Lung (tissue), 12 donors: ENCODE data around the gene FGF14. TPM values are rescaled to one million over a fixed set of nuclear protein-coding genes. Genes with fewer than 3 reads are reported as not detected.

Source experiments
- ATAC-seq: fragments of 200-7000 bp; cut with Tn5 transposase; one replicate; pipeline ENCODE4 v1.9.1; 2020; ENCODE audit warnings: moderate number of reproducible peaks; ENCODE audit not compliant: insufficient read depth, low FRiP score
- DNase-seq, 3 donors: peaks; one replicate each; pipeline ENCODE4 v3.0.0-alpha.2; 2013 to 2017
- H3K27ac ChIP-seq, 2 donors: one replicate each; pipeline ENCODE4 v1.5.1; 2013; ENCODE audit warnings: mild to moderate bottlenecking in 2 of 2, moderate library complexity in 2 of 2, control low read depth in 1 of 2, inconsistent platforms in 1 of 2, low read depth in 1 of 2, low read length in 1 of 2
- H3K27me3 ChIP-seq, 3 donors: one replicate each; pipeline ENCODE4 v1.5.1; 2013; ENCODE audit warnings: low read length in 2 of 3; ENCODE audit not compliant: control insufficient read depth in 3 of 3, insufficient read depth in 3 of 3
- H3K36me3 ChIP-seq, 4 donors: one replicate each; pipeline ENCODE4 v1.5.1; 2013; ENCODE audit warnings: low read length in 4 of 4, mild to moderate bottlenecking in 1 of 4, moderate library complexity in 1 of 4; ENCODE audit not compliant: control insufficient read depth in 4 of 4, insufficient read depth in 4 of 4
- H3K4me1 ChIP-seq, 5 donors: one replicate each; pipeline ENCODE4 v1.5.1; 2013; ENCODE audit warnings: low read length in 5 of 5, mild to moderate bottlenecking in 2 of 5, moderate library complexity in 1 of 5; ENCODE audit not compliant: control insufficient read depth in 5 of 5, insufficient read depth in 5 of 5
- H3K4me3 ChIP-seq: one replicate; pipeline ENCODE4 v1.5.1; 2013; ENCODE audit warnings: mild to moderate bottlenecking, control low read depth, moderate library complexity
- H3K9ac ChIP-seq, 2 donors: one replicate each; pipeline ENCODE4 v1.5.1; 2013; ENCODE audit warnings: low read length in 2 of 2, control low read depth in 1 of 2; ENCODE audit not compliant: insufficient read depth in 1 of 2
- H3K9me3 ChIP-seq, 4 donors: one replicate each; pipeline ENCODE4 v1.5.1; 2013; ENCODE audit warnings: low read length in 3 of 4, mild to moderate bottlenecking in 1 of 4, moderate library complexity in 1 of 4; ENCODE audit not compliant: control insufficient read depth in 4 of 4, insufficient read depth in 3 of 4
- WGBS, 2 donors: extraction: QIAGEN DNeasy Blood & Tissue Kit; methylation state at CpG; one replicate each; pipeline ENCODE4 v1.1.7; 2013; 5-methylcytosine and 5-hydroxymethylcytosine counted together
- polyA plus RNA-seq, 2 donors: library from polyadenylated mRNA; stranded (reverse); fragments of 200-250 nt; gene quantifications; one replicate each; pipeline ENCODE4 v1.2.1, GENCODE V29; 2013
- total RNA-seq, 2 donors: library from RNA; depleted of rRNA in 1 of 2; stranded (reverse); fragments of >200 nt in 1 of 2; gene quantifications; one replicate each; pipeline ENCODE4 v1.2.1, GENCODE V29; 2014 to 2021
- TF ChIP-seq, protein P1 (sequence below): IDR thresholded peaks from 2 replicates; pipeline ENCODE4 v1.5.1; 2012; ENCODE audit warnings: mild to moderate bottlenecking; ENCODE audit errors: control extremely low read depth, extremely low read depth
- donor health status: control.
- donor health status: control.
- donor health status: Bipolar disorder and iron deficiency.
- donor health status: healthy.
- donor health status: DM: yes; HTN: yes; CAD: no.

FGF14 gene
- total and polyA plus RNA-seq, 4 donors, result 0.59 to 12.9 (median 2.3) TPM

- peaks cover 0 to 58% (median 34%) of the 10 kb centered on the region in 3 donors for H3K27me3 ChIP-seq
- peaks cover 0 to 22% (median 3%) of the 10 kb centered on the region in 5 donors for H3K4me1 ChIP-seq
- WGBS, 2 donors, result 1 to 2% methylated on average over 56 to 58 of the region's 58 CpGs
- H3K9ac ChIP-seq, result no peak overlapping the region
- TF ChIP-seq, protein P1, sequence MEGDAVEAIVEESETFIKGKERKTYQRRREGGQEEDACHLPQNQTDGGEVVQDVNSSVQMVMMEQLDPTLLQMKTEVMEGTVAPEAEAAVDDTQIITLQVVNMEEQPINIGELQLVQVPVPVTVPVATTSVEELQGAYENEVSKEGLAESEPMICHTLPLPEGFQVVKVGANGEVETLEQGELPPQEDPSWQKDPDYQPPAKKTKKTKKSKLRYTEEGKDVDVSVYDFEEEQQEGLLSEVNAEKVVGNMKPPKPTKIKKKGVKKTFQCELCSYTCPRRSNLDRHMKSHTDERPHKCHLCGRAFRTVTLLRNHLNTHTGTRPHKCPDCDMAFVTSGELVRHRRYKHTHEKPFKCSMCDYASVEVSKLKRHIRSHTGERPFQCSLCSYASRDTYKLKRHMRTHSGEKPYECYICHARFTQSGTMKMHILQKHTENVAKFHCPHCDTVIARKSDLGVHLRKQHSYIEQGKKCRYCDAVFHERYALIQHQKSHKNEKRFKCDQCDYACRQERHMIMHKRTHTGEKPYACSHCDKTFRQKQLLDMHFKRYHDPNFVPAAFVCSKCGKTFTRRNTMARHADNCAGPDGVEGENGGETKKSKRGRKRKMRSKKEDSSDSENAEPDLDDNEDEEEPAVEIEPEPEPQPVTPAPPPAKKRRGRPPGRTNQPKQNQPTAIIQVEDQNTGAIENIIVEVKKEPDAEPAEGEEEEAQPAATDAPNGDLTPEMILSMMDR, result no peak
- peak overlapping the region; percentile 24 for H3K4me3 ChIP-seq
- no peaks in the 10 kb centered on the region for H3K36me3 ChIP-seq
- ATAC-seq (peak; percentile 5), DNase-seq (peak in 1 of 3 donors; percentile 18)
- H3K9me3 ChIP-seq, result peaks cover 0 to 3% (median 0%) of the 10 kb centered on the region in 4 donors
- H3K27ac ChIP-seq, result peak overlapping the region in 1 of 2 donors; percentile 48
Observed at GRCh38 chr13:102399791-102400674, 1.8 kb downstream of the FGF14 start.

DNA sequence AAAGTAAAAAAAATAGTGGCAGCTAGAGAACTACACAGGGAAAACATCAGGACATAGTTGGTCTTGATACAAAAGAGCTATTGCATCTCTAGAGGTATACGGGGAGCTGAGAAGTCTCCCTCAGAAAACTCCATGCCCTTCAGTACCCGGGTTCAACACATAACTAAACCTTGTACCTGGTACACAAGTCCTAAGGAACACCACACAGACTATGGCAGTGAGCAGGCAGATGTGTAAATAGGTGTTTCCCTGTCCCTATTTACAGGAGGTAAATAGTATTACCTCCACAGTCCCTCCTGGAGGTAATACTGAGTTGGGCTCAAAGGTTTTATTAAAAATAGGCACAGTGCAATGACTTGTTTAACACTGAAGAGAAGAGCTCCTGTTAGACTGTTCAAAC, 5.9 kb downstream of the FGF14 start:
- no peak for ATAC-seq
- Histone ChIP-seq H3K27me3 (peaks cover 0 to 28% (median 15%) of the 10 kb centered on the region in 3 donors), H3K4me1 (peaks cover 0 to 15% (median 3%) of the 10 kb centered on the region in 5 donors), H3K4me3 (no peak overlapping the region), H3K9me3 (peaks cover 0 to 3% (median 0%) of the 10 kb centered on the region in 4 donors), H3K36me3 (no peaks in the 10 kb centered on the region), H3K27ac (no peak overlapping the region), H3K9ac (no peak overlapping the region)
- 94 to 97% methylated on average over 2 of the region's 2 CpGs for WGBS, 2 donors
- no peak for DNase-seq
- TF ChIP-seq, protein P1, result no peak

DNA sequence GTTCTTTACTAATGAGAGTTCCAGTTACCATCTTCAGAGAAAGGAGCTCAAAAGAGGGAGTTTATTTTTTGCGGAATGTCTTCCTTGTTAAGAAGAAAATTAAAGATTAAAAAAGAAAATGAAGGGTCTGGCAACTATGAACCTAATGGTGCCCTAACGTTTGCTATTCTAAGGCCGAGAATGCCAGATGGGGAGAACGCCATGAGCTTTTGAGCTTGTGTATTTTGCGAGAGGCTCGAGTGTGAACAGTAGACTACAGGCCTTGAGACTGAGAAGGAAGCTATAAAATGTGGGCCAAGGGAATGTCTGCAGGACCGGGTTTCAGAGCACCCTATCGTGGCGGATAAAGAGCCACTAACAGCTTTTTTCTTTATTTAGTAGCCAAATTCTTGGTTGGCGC, 6.7 kb downstream of the FGF14 start:
- Histone ChIP-seq H3K9ac (no peak overlapping the region), H3K27me3 (peaks cover 0 to 21% (median 8%) of the 10 kb centered on the region in 3 donors), H3K36me3 (no peaks in the 10 kb centered on the region), H3K4me3 (peak overlapping the region; percentile 97), H3K4me1 (peaks cover 0 to 8% (median 0%) of the 10 kb centered on the region in 5 donors), H3K9me3 (no peaks in the 10 kb centered on the region), H3K27ac (peak overlapping the region in 1 of 2 donors; percentile 63)
- 90 to 93% methylated on average over 10 of the region's 10 CpGs for WGBS, 2 donors
- no peak for ATAC-seq
- DNase-seq, result no peak
- TF ChIP-seq, protein P1, result no peak
